Upper lobe of left lung (tissue), 6 donors: Measurements from ENCODE around the gene NOC4L. TPM values are rescaled to one million over a fixed set of nuclear protein-coding genes. Genes with fewer than 3 reads are reported as not detected.

ENCODE experiments used
- ATAC-seq, 2 donors: fragments of 200-7000 bp; cut with Tn5 transposase; one replicate each; pipeline ENCODE4 v1.9.1; 2022; ENCODE audit warnings: mild to moderate bottlenecking in 2 of 2, moderate library complexity in 2 of 2; ENCODE audit not compliant: low FRiP score in 2 of 2
- DNase-seq, 2 donors: peaks; one replicate each; pipeline ENCODE4 v3.0.0-alpha.2; 2019 to 2020
- H3K27ac ChIP-seq, 4 donors: fragments of 200-600 bp; sonication (generic); one replicate each; pipeline ENCODE4 v1.5.1; 2016 to 2019
- H3K27me3 ChIP-seq, 4 donors: fragments of 200-600 bp; sonication (generic); one replicate each; pipeline ENCODE4 v1.5.1; 2017 to 2019
- H3K36me3 ChIP-seq, 4 donors: fragments of 200-600 bp; sonication (generic); one replicate each; pipeline ENCODE4 v1.5.1; 2016 to 2019
- H3K4me1 ChIP-seq, 4 donors: fragments of 200-600 bp; sonication (generic); one replicate each; pipeline ENCODE4 v1.5.1; 2018 to 2019
- H3K4me3 ChIP-seq, 4 donors: fragments of 200-600 bp; sonication (generic); one replicate each; pipeline ENCODE4 v1.5.1; 2017 to 2019; ENCODE audit warnings: mild to moderate bottlenecking in 2 of 4, moderate library complexity in 1 of 4
- H3K9me3 ChIP-seq, 4 donors: fragments of 200-600 bp; sonication (generic); one replicate each; pipeline ENCODE4 v1.5.1; 2018 to 2019
- CTCF ChIP-seq, 6 experiments: fragments of 450-650 bp in 4 of 6; fragments of 200-600 bp in 2 of 6; sonication (generic) in 2 of 6; IDR thresholded peaks; one replicate each; pipeline ENCODE4 v1.5.1; 2016 to 2019; ENCODE audit warnings: antibody characterized with exemption in 6 of 6
- EP300 ChIP-seq, 4 donors: sonication (generic); formaldehyde crosslinking; IDR thresholded peaks; one replicate each; pipeline ENCODE4 v1.5.1; 2017; ENCODE audit warnings: antibody characterized with exemption in 4 of 4, control low read depth in 2 of 4
- POLR2A ChIP-seq, 4 donors: fragments of 450-650 bp; IDR thresholded peaks; one replicate each; pipeline ENCODE4 v1.5.1; 2016 to 2017; ENCODE audit warnings: antibody characterized with exemption in 4 of 4, mild to moderate bottlenecking in 2 of 4
- POLR2AphosphoS5 ChIP-seq, 2 donors: sonication (generic); formaldehyde crosslinking; IDR thresholded peaks; one replicate each; pipeline ENCODE4 v1.5.1; 2017; ENCODE audit warnings: antibody characterized with exemption in 2 of 2
- WGBS, 2 donors: methylation state at CpG; one replicate each; pipeline ENCODE4 v1.1.5; 2017 to 2018; 5-methylcytosine and 5-hydroxymethylcytosine counted together
- total RNA-seq, 6 donors: library from RNA; depleted of rRNA in 4 of 6; stranded (reverse); fragments of >200 nt in 4 of 6; gene quantifications; one replicate each; pipeline versions ENCODE4 v1.1.0 to v1.2.1, GENCODE V29; 2016 to 2021
- donor health status: DM: no; HTN: no; CAD: no; lungs with moderate emphysema.
- donor health status: DM: no; HTN: yes; CAD: no; lungs with severe emphysema.

Gene NOC4L
- total RNA-seq, 6 donors from 2014 or later: 7.4 to 22.4 (median 19.2) TPM

GRCh38 chr12:132121283-132121682 is 23.0 kb upstream of the NOC4L start:
- DNase-seq (peak in 1 of 2 donors; percentile 54), ATAC-seq (no peak)
- 94 to 95% methylated on average over 14 of the region's 14 CpGs for WGBS, 2 donors
- Histone ChIP-seq H3K27ac (no peak overlapping the region), H3K4me1 (no peaks in the 10 kb centered on the region), H3K27me3 (no peaks in the 10 kb centered on the region), H3K4me3 (no peak overlapping the region), H3K9me3 (no peaks in the 10 kb centered on the region), H3K36me3 (peaks cover 4 to 77% (median 46%) of the 10 kb centered on the region in 4 donors)
- TF ChIP-seq EP300 (IDR thresholded peaks at IDR 0.05) (no peak), POLR2AphosphoS5 (IDR thresholded peaks at IDR 0.05) (no peak), POLR2A (IDR thresholded peaks at IDR 0.05) (no peak), CTCF (IDR thresholded peaks at IDR 0.05) (no peak)

- TF ChIP-seq POLR2A (IDR thresholded peaks at IDR 0.05) (no peak), EP300 (IDR thresholded peaks at IDR 0.05) (no peak), CTCF (IDR thresholded peaks at IDR 0.05) (no peak), POLR2AphosphoS5 (IDR thresholded peaks at IDR 0.05) (no peak)
- Histone ChIP-seq H3K4me3 (no peak overlapping the region), H3K27ac (no peak overlapping the region), H3K4me1 (no peaks in the 10 kb centered on the region), H3K27me3 (no peaks in the 10 kb centered on the region), H3K9me3 (no peaks in the 10 kb centered on the region), H3K36me3 (peaks cover 14 to 83% (median 42%) of the 10 kb centered on the region in 4 donors)
- WGBS, 2 donors: 94 to 95% methylated on average over 10 to 12 of the region's 12 CpGs
- ATAC-seq: no peak
- DNase-seq: no peak
These were observed 20.1 kb upstream of the NOC4L start for GRCh38 chr12:132123970-132124765.

- no peak for ATAC-seq
- DNase-seq: peak in 1 of 2 donors; percentile 49
These were observed 19.4 kb upstream of the NOC4L start for GRCh38 chr12:132124766-132125425.

GRCh38 chr12:132125736-132126135 is 18.5 kb upstream of the NOC4L start:
- Histone ChIP-seq H3K27me3 (no peaks in the 10 kb centered on the region), H3K4me3 (no peak overlapping the region), H3K4me1 (no peaks in the 10 kb centered on the region), H3K27ac (no peak overlapping the region), H3K36me3 (peaks cover 14 to 73% (median 40%) of the 10 kb centered on the region in 4 donors), H3K9me3 (no peaks in the 10 kb centered on the region)
- ATAC-seq: no peak
- no peak for TF ChIP-seq POLR2AphosphoS5 (IDR thresholded peaks at IDR 0.05)
- no peak for TF ChIP-seq CTCF (IDR thresholded peaks at IDR 0.05)
- no peak for TF ChIP-seq POLR2A (IDR thresholded peaks at IDR 0.05)
- no peak for TF ChIP-seq EP300 (IDR thresholded peaks at IDR 0.05)
- no peak for DNase-seq
- 95 to 98% methylated on average over 12 of the region's 12 CpGs for WGBS, 2 donors

More at GRCh38 chr12:132124766-132125425, 19.4 kb upstream of the NOC4L start:
- no peaks in the 10 kb centered on the region for H3K4me1 ChIP-seq
- H3K9me3 ChIP-seq: no peaks in the 10 kb centered on the region
- no peak overlapping the region for H3K27ac ChIP-seq
- 92 to 94% methylated on average over 12 to 19 of the region's 19 CpGs for WGBS, 2 donors
- no peak overlapping the region for H3K4me3 ChIP-seq
- H3K36me3 ChIP-seq: peaks cover 14 to 81% (median 42%) of the 10 kb centered on the region in 4 donors
- TF ChIP-seq CTCF (IDR thresholded peaks at IDR 0.05): no peak
- TF ChIP-seq POLR2AphosphoS5 (IDR thresholded peaks at IDR 0.05): no peak
- no peak for TF ChIP-seq POLR2A (IDR thresholded peaks at IDR 0.05)
- no peak for TF ChIP-seq EP300 (IDR thresholded peaks at IDR 0.05)
- no peaks in the 10 kb centered on the region for H3K27me3 ChIP-seq
